GM19467 (cell line): ENCODE data around the gene SH3PXD2A.

Experiments
- ATAC-seq: cut with Tn5 transposase; IDR thresholded peaks from one replicate; pipeline ENCODE4 v1.9.1; 2021; ENCODE audit warnings: mild to moderate bottlenecking, moderate library complexity; ENCODE audit not compliant: unreplicated experiment

Gene SH3PXD2A

DNA sequence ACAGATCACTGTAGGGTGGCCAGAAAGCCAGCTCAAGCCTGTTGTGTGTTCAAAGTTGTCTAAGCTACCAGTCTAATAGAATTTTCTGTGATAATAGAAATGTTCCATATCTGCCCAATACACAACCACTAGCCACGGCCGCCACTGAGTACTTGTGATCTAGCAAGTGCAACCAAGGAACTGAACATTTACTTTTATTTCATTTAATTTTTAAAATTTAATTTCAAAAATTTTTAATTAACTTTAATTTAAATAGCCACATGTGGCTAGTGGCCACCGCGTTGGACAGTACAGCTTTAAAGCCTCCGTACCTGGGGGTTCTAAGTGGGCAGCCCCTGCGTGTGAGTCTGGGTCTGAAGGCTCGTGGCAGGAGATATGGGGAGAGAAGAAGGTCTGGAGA lies 60.4 kb downstream of the SH3PXD2A start:
- no peak for ATAC-seq

DNA sequence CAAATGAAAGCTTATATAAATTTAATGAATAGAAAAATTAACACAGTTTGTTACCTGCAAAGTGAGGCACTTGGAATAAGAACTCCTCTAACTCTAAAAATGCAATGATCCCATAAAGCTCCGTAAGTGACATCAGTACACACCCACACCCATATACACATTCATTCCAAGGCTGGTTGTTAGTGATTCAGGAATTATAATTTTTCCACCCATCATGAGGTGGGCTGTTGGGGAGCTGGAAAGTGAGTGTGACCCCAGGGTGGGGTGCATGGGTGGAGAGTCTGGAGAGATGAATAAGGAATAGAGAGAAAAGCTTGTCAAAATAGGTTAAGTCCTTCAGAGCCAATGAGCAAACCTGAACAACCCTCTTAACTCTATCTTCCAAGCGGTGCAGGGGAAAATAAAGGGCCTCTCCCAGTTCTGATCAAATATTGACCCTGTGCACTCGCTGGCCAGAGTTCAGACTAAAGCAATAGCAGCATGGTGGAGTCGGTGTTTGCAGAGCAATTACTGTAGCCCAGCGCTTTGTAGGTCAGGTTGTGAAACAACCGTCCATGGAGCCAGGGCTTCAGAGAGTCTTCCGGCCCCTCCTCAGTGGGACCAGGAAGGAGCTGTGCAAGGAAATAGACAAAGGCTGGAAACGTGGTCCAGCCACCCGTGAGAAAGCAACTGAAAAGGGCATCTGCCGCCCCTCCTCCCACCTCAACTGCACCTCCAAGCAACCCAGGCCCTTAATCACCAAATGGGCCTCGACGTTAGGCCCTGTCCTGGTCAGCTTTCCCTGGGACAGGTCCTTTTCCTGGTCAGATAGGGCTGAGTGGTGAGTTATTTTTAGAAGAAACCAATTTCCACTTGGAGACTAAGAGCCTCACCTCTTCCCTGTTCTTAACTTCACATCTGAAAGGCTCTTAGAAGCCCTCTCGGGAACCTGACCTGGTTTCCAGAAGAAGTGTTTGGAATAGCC lies 61.2 kb downstream of the SH3PXD2A start:
- ATAC-seq, result no peak

DNA sequence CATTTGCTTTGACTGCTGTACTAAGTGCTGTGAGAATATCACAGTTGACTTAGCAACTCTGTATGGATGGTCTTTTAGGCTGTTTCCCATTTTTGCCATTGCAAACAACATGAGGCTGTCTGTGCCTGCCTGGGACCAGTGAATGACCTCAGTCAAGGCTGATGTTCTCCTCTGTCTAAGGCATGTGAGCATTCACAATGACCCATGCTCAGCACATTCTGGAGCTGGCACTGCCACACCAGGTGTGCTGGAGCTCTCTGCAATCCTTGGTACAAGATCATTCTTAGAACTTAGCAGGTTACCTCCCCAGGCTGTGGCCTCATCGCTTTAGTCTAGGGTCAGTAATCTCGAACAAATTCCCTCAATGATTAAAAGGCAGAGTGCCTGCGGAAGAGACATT lies 61.9 kb downstream of the SH3PXD2A start:
- no peak for ATAC-seq

DNA sequence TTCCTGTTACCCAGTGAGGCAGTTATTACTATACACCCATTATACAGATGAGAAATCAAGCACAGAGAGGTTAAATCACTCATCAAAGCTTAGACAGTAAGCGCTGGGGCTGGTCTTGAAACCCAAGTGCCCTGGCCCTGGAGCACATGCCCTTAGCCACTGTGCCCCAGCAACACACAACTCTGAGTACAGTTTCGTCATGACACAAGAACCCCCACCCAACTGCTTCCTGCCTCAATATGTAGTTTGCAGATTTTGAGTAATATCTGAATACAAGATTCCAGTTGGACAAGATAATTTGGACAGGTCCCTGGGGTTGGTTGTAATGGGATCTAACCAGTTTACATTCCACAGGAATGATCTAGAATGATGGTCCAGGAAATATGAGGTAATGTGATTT lies 62.8 kb downstream of the SH3PXD2A start:
- ATAC-seq, result no peak

DNA sequence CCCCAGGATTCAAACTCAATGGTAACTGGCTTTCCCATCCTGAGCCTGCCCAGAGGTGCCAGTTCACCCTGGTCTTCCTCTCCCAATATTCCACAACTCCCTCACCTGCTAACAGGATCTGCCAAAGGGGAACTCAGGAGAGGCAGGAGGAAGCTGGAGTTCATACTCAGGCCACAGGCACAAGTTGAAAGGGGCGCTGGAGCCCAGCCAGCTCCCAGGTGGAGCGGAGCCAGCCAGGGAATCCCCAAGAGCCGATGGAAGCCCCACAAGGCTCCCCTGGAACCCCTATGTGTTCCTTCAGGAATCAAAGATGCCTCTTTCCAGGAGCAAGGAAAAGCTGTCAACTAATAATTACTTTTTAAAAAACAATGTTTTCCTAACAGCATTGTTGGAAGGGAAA lies 63.5 kb downstream of the SH3PXD2A start:
- ATAC-seq, result no peak

DNA sequence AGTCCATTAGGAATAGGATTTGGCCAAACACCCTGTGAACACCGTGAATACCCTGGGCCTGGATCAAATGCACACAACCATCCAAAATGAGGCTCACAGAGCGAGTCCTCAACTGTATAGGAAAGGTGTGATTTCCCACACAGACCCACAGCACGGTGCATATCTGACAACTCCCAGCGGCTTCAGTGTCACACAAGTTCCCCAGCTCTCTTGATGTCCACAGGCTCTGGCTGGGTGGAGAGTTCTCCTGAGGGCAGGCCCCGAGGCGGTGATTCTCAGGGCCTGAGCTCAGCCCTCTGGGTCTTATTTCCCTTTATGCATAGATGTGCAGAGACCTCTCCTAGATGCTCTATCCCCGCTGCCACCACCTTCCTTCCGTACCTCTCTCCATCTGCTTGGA lies 64.1 kb downstream of the SH3PXD2A start:
- no peak for ATAC-seq

DNA sequence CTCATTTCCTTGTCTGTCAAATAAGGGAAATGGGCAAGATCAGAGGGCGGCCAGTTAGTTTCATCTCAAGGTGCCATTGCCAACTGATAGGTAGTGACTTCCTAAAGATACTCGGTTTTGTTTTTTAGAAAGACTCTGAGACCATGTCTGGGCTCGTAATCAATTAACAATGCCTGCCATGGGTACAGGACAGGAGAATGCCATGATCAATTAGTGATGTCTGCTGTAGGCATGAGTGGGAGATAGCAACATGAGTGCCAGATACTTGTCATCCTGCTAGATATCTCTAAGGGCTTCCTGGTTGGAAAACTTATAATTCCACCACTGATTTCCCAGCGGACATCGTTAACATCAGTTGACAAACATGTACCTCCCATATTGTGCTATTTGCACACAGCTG lies 64.8 kb downstream of the SH3PXD2A start:
- no peak for ATAC-seq

DNA sequence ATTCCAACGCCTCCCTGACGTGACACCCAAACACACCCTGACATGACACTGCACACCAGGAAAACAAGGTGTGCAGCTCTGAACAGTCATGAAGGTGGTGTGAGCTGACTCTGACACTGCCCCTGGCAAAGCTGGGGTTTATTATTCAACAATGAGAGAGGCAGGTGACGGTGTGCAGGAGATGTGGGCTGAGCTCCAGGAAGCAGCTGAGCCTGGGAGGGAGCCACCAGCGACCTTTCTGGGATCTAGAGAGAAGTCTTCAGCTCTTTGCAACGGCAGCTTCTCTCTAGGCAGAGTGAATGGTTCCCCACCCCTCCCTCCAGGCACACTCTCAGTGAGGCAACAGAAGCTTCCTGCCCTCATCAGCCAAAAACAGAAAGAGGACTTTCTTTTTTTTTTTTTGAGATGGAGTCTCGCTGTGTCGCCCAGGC lies 65.6 kb downstream of the SH3PXD2A start:
- ATAC-seq, result no peak

DNA sequence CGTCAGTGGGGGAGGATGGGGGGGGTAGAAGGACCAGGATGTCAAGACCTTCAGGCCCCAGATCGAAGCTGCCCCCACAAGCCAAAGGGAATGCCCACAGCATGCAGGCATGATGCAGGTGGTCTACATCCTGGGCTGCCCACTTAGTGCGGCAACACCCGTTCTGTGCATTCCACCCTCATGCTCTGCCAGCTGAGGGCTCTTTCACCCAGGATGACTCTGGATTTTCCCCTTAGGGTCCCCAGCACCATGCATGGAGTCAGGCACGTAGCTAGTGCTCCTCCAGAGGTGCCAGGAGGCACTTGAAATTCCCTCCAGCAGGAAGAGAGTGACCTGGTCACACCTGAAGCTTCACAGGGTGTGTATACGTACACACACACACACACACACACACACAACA lies 66.2 kb downstream of the SH3PXD2A start:
- ATAC-seq, result no peak

DNA sequence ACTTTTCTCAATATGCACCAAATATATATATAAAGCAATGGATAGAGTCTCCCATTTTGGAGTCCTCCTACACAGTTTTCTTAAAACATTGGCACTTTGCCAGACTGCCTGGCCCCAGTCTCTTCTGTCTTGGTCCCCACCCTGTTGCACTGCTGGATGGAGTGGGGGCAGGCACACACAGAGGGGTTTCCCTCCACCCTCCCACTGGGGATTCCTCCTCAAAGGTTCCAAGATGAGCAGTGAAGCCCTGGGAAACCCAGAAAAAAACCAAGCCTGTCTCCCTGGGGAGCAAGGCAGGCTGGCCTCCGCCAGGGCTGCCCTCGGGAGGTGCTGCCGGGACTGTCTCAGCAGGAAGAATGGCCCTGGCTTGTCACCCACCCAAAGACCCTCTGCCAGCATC lies 68.0 kb downstream of the SH3PXD2A start:
- ATAC-seq, result no peak

DNA sequence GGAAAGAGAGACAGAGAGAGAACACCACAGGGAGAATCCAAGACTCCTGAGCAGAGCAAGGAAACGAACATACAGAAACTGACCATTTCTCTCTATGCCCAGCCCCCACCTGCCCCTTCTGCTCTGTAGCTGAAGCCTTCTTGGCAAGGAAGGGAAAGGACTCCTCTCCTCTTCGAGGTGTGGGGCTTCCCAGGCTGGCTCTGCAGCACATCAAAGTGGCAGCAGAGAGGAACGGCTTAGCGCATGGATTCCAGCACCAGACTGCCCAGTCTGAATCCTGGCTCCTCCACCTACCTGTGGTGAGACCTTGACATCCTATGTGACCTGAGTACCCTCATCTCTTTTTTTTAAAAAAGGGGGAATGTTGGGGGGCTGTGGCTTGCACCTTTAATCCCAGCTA lies 69.4 kb downstream of the SH3PXD2A start:
- ATAC-seq, result no peak

DNA sequence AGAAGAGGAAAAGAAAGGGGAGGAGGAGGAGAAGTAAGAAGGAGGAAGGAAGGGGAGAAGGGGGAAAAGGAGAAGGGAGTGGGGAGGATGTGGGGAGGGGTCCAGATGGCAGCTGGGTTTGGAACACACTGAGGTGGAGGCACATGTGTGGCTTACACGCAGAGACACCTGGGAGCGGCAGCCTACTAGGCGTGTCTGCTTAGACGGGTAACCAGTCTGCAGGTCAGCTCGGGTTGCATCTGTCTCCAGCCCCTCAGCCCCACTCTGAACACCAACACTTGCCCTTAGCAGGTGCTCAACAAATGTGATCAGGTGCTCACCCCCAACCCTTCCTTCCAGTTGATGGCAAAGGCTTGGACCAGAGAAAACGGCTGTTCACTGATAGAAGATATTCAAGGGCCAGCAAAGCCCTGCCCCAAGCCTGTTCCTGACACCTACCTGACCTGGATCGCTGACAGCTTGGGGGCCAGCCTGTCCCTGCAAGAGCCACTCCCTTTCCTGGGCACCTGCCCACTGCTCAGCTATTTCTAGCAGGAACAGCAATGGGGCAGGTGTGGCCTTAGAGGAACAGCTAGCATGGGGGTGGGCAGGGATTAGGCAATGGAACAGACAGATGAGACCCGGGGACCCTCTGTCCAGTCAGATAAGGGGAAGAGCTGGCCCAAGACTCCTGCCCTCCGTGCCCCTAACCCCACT lies 70.5 kb downstream of the SH3PXD2A start:
- ATAC-seq, result no peak

DNA sequence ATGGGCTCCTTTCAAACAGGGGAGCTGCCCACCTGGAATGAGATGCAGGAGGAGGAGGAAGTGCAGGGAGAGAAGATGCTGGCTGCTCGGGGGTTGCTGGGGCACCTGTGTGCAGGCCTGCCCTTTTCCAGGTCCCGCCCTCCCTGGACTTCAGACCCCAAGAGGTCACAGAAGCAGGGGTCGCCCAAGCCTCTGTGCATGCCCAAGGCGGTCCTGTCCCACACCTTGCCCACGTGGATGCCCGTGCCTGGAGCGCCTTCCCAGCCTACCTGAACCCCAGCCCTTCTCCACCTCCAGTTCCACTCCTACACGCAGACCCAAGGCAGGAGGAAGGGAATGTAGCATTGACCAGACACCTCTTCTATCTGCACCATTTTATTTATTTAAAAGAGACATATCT lies 71.3 kb downstream of the SH3PXD2A start:
- ATAC-seq, result no peak

DNA sequence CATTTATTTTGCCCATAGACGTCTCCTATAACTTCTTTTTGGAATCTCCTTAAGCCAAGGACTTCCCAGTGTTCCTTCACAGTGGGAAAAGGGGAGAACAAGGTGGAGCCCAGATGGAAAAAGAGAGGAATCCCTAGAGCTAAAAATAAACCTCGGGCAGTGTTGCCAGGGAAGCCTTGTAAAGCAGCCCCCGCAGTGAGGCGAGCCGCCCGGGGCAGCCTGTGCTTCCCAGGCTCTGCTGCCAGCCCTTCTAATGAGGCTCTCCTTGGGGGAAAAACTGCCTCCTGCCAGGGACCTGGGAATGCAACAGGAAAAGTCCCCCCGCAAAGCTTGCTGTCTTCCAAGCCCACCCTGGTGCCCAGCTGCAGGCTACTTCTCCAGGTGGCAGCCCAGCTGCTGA lies 71.7 kb downstream of the SH3PXD2A start:
- no peak for ATAC-seq

DNA sequence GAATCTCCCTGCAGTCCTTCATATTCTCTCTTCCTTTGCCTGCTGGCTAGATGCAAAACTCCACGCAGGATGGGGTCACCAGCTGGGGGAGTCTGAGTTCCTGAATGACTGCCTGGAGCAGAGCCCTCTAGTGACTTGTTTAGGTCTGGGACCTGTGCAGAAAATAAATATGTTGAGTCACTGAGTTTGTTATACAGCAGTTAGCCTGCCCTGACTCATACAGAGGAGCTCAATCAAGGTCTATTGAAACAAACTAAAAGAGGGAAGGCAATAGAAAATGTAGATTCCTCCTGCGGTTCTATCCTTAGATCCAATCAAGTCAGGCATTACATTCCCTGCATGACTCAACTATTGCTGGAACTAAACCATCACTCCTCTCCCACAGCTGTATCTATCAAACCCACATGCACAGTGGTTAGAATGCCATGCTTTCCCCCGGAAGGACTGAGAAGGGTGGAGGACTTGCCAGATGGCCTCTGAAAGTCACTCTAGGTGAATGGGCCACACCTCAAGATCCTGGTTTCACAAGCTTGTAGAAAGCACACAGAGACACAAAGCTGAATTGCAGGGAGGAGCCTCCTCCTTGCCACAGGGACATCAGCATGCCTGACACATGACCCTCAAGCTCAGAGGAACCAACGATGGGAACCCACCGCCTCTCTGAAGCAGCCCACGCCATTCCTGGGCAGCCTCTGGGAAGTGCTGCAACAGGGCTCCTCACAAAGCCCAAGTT lies 73.9 kb downstream of the SH3PXD2A start:
- no peak for ATAC-seq

DNA sequence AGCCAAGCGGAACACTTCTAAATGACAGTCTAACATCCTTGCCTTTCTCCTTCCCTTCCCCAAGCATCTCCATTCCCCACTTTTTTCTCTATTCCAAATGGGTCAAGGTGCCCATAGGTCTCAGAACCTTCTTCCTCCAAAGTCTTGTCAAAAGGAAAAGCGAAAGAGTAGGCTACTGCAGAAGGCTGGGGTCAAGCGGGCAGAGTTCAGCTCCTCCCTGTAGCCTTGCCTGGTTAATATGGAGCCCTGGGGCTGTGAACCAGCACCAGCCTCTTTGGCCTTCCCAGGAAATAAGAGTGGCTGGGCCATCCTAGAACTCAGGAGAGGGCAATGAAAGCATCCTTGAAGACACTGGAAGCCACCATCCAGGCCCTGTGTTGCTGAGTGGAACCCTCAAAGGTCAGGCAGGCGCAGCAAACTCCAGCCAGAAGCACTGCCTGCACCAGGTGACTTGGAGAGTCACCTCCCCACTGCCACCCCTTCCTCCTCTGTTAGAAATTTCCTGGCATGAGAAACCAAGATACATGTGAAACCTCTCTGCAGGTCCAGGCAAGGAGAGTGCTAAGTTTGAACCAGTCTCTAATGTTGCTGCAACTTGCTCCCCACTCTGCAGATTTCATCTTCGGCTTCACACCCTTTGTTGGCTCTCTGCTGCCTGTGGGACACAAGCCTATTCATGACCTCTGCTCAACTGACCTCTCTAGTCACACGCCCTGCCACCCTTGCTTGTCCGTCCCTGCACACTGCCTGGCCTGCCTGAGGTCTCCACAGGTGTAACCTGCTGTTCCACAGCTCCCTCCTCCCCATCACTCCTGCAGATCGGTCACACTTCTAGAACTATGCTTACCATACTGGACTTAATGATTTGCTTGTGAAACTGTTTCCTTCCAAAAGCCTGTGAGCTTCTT lies 74.9 kb downstream of the SH3PXD2A start:
- no peak for ATAC-seq

DNA sequence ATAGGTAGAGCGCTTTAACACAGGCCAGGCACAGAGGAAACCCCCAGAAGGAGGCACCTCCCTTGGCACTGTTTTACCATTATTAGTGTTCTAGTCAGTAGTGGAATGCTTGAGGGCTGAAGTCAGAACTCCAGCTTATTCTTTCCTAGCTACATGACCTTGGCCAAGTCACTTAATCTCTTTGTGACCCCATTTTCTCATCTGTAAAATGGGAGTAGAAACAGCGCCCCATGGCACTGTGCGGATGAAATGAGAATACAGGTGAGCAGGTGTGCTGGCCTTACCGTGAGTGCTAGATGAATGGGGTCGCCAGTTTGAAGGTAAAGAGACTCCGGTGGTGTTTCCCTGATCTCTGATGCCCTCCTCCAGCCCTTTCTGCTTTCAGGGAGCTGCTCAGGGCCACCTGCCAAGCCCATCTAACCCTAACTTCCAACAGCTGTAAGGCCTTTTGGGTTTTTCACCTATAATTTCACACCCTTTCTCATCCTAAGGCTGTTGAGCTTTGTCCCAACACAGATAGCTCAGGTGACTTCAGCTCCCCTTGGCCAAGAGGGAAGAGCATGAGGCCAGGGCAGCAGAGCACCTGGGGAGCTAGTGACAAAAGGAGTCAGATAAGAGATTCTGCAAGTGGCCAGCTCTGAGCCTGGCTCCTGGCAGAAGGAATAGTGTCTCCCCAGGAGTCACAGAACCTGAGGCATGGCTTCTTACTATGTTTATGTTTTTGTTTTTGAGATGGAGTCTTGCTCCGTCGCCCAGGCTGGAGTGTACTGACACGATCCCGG lies 76.8 kb downstream of the SH3PXD2A start:
- no peak for ATAC-seq

DNA sequence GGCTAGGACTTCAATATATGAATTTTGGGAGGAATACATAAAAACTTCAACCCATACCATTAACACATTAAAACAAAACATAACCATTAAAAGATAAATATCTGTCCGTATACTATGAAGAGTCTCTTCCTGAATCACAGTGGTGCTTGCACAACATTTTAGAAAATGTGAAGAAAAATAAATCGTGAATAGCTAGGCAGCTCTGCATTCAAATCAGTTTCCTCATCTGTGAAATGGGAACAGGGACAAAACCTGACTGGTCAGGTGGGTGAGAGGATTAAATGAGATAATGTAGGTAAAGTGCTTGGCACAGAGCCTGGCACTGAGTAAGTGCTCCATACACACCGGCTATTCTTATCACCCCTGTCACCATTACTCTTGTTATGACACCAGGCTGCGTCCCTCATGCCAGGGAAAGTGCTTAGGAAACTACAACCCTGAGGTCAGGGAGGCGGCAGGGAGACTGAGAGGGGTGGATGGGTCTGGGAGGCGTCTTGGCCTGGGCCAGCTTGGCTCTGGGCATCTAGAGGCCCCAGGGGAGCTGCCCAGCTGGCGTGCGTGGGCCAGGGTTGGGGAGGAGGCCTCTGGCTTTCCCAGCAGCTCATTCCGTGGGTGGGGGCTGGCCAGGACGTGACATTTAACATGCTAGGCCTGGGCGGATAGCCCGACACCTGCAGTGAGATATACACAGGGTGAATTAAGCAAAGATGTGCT lies 78.3 kb downstream of the SH3PXD2A start:
- ATAC-seq, result no peak

DNA sequence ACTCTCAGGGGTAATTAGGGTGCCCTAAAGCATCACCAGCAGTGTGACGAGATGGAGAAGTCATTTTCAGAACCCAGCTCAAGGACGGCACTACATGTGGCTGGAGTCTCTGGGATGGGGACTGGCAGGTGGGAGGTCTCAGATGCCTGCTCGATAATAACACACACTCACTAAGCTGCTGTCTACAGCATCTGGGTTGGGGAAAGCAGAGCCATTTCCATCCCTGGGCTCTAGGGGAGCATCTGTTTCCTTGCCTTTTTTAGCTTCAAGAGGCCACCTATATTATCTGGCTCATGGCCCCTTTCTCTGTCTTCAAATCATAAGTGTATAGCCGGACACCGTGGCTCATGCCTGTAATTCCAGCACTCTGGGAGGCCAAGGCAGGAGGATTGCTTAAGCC lies 79.6 kb downstream of the SH3PXD2A start:
- ATAC-seq, result no peak
